H7 (cell line): Measurements from ENCODE around the gene TAS2R39. TPM values are rescaled to one million over a fixed set of nuclear protein-coding genes. Genes with fewer than 3 reads are reported as not detected.

Experiments
- DNase-seq: peaks from one replicate; pipeline ENCODE4 v3.0.0; 2012
- H3K27me3 ChIP-seq: 2 replicates; pipeline ENCODE4 v1.6.0; 2011; ENCODE audit warnings: mild to moderate bottlenecking, low read length; ENCODE audit not compliant: control insufficient read depth, insufficient read depth
- H3K36me3 ChIP-seq: replicated peaks from 2 replicates; pipeline ENCODE4 v1.5.1; 2011; ENCODE audit warnings: low read length; ENCODE audit not compliant: control insufficient read depth, insufficient read depth
- H3K4me3 ChIP-seq: 2 replicates; pipeline ENCODE4 v1.5.1; 2011; ENCODE audit warnings: low read depth, mild to moderate bottlenecking, control low read depth, low read length, moderate library complexity; ENCODE audit not compliant: insufficient read depth
- total RNA-seq: library from RNA; depleted of rRNA; stranded (reverse); fragments of >200 nt; shearing (Covaris generic); gene quantifications from 2 replicates; pipeline ENCODE4 v1.2.3, GENCODE V29; 2014; rRNA removed

The TAS2R39 gene
- total RNA-seq, 1 experiment from 2014 or later = not detected

DNA sequence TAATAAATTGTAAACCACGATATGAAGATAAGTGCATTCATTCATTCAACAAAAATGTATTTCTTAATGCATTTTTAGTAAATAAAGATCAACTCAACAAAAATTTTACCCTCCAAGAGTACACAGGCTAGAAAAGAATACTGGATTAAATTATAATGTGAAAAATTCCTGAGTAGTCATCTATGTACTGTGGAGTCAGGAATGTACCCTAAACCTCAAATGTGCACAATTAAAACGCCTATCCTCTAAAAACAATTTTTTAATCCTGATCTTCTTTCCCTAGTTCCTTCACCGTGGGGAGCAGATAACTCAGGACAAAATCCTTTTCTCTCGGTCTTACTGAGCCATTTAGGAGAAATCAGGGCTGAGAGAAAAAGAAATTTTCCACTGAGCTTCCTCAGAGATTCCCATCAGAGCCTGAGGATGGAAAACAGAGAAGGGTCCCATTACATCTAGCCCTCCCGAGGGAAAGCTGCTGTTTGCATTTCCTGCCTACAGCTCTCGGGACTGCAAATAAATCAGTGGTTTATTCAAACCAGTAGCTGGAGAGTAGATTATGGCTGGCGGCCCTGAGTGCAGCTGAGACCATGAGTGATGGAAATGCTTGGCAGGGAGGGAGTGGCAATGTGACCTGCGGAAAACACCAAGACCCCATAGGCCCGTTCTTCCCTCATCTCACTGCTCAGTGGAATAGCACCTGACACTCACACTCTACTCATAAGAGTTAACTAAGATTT lies 46.0 kb downstream of the TAS2R39 start:
- no peaks in the 10 kb centered on the region for H3K36me3 ChIP-seq
- no peak overlapping the region for H3K4me3 ChIP-seq
- H3K27me3 ChIP-seq = no peaks in the 10 kb centered on the region
- no peak for DNase-seq

DNA sequence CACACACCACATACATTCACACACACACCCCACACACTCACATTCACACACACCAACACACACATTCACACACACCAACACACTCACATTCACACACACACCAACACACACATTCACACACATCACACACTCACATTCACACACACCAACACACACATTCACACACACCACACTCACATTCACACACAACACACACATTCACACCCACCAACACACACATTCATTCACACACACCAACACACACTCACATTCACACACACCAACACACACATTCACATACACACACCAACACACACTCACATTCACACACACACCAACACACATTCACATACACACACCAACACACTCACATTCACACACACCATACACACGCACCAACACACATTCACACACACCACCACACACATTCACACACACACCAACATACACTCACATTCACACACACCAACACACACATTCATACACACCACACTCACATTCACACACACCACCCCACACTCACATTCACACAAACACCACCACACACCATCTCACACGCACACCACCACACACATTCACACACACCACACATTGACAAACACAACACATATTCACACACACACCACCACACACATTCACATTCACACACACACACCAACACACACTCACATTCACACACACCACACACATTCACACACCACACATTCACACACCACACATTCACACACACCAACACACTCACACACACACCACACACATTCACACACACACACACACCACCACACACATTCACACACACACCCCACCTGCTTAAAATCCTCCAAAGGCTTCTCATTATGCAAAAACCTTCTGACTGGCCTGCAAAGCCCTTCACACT lies 47.6 kb downstream of the TAS2R39 start:
- H3K36me3 ChIP-seq = no peaks in the 10 kb centered on the region
- no peak overlapping the region for H3K4me3 ChIP-seq
- H3K27me3 ChIP-seq = no peaks in the 10 kb centered on the region
- no peak for DNase-seq

Other genes with a start within 250 kb of the TAS2R39 start
- not detected in 2 replicates for gene TRPV5, start 249.7 kb upstream of the TAS2R39 start, total RNA-seq
- not detected in 2 replicates for gene LLCFC1, start 243.9 kb upstream of the TAS2R39 start, total RNA-seq
- gene KEL, start 221.1 kb upstream of the TAS2R39 start, total RNA-seq = 1.7 and 7.7 TPM in 2 replicates
- not detected in 2 replicates for gene OR9A2, start 156.3 kb upstream of the TAS2R39 start, total RNA-seq
- gene OR6V1, start 131.1 kb upstream of the TAS2R39 start, total RNA-seq = not detected in 2 replicates
- gene PIP, start 51.3 kb upstream of the TAS2R39 start, total RNA-seq = not detected in 2 replicates
- gene TAS2R40, start 38.6 kb downstream of the TAS2R39 start, total RNA-seq = not detected in 2 replicates
- 51.8 and 51.9 TPM in 2 replicates for gene GSTK1, start 80.0 kb downstream of the TAS2R39 start, total RNA-seq
- gene TMEM139, start 101.5 kb downstream of the TAS2R39 start, total RNA-seq = 1.2 and 2.5 TPM in 2 replicates
- gene CASP2, start 104.9 kb downstream of the TAS2R39 start, total RNA-seq = 12.2 and 13.1 TPM in 2 replicates
- 0.11 and 0.21 TPM in 2 replicates for gene CLCN1, start 132.7 kb downstream of the TAS2R39 start, total RNA-seq
- 11.9 and 16.9 TPM in 2 replicates for gene FAM131B, start 179.3 kb downstream of the TAS2R39 start, total RNA-seq
- gene ZYX, start 197.9 kb downstream of the TAS2R39 start, total RNA-seq = 84.6 and 97.1 TPM in 2 replicates
- gene EPHA1, start 225.4 kb downstream of the TAS2R39 start, total RNA-seq = 176 and 189 TPM in 2 replicates